ENCODE results near the gene ZFAND6.

DNA sequence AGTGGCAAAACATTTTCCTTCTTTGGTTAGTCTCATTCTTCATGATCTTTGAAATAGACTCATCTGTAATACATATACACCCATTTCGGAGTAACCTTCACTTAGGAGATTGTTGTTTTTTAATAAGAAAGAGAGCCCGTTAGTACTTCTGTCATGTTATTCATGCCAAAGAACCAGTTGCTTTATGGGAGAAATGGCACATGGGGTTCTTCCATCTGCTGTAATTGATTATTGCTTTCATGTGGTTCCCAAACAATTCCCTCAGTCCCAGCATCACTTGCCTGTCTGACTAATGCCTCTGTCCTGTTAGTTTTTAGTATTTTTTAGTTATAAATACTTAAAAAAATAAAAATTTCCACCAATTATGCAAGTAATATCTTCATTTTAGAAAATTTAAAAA, 59.5 kb downstream of the ZFAND6 start:
- TF ChIP-seq EZH2 (IDR thresholded peaks at IDR 0.05; ENCODE audit: borderline replicate concordance, low read length): no peak
- TF ChIP-seq, protein P1, sequence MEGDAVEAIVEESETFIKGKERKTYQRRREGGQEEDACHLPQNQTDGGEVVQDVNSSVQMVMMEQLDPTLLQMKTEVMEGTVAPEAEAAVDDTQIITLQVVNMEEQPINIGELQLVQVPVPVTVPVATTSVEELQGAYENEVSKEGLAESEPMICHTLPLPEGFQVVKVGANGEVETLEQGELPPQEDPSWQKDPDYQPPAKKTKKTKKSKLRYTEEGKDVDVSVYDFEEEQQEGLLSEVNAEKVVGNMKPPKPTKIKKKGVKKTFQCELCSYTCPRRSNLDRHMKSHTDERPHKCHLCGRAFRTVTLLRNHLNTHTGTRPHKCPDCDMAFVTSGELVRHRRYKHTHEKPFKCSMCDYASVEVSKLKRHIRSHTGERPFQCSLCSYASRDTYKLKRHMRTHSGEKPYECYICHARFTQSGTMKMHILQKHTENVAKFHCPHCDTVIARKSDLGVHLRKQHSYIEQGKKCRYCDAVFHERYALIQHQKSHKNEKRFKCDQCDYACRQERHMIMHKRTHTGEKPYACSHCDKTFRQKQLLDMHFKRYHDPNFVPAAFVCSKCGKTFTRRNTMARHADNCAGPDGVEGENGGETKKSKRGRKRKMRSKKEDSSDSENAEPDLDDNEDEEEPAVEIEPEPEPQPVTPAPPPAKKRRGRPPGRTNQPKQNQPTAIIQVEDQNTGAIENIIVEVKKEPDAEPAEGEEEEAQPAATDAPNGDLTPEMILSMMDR (IDR thresholded peaks at IDR 0.05; ENCODE audit: low read length): no peak

Measured in OCI-LY1 (cell line).